RWPE1 (cell line): ENCODE results near the gene MAS1.

Source experiments
- CTCF ChIA-PET: fragments of 350-600 bp; sonication (Branson Sonifier 250); formaldehyde crosslinking; extraction: SDS; loops from one replicate; lab custom pipeline; 2021; lab: Yijun Ruan, JAX
- POLR2A ChIA-PET: fragments of 400-600 bp; formaldehyde crosslinking; extraction: SDS; loops from one replicate; lab custom pipeline; 2020; ENCODE audit warnings: antibody characterized with exemption; ENCODE audit not compliant: low non-redundant PET; lab: Yijun Ruan, JAX
- DNase-seq: peaks from one replicate; pipeline ENCODE4 v3.0.0; 2012; ENCODE audit warnings: low spot score
- H3K27ac ChIP-seq: fragments of 450-650 bp; 2 replicates; pipeline ENCODE4 v1.5.1; 2017
- CTCF ChIP-seq: fragments of 450-650 bp; conservative IDR thresholded peaks from 2 replicates; pipeline ENCODE4 v1.5.1; 2017; ENCODE audit warnings: low read depth, mild to moderate bottlenecking

MAS1 gene

GRCh38 chr6:159931112-159931511 is 40.3 kb downstream of the MAS1 start:
- no peak for TF ChIP-seq CTCF
- no peak overlapping the region for H3K27ac ChIP-seq
- no peak for DNase-seq
- ChIA-PET CTCF (no interaction called here), POLR2A (no interaction called here)

- CTCF ChIA-PET, result no interaction called here
These were observed 41.1 kb downstream of the MAS1 start for GRCh38 chr6:159931846-159932245.

GRCh38 chr6:159933077-159933476 is 42.3 kb downstream of the MAS1 start:
- ChIA-PET CTCF (interaction anchor here (0.7 kb wide), 1 partner anchor 279 kb away, joined by 3 read pairs; no protein-coding TSS in a partner anchor), POLR2A (no interaction called here)
- no peak for TF ChIP-seq CTCF
- no peak overlapping the region for H3K27ac ChIP-seq
- no peak for DNase-seq

More at GRCh38 chr6:159931846-159932245, 41.1 kb downstream of the MAS1 start:
- DNase-seq, result no peak
- H3K27ac ChIP-seq, result no peak overlapping the region
- POLR2A ChIA-PET, result no interaction called here
- TF ChIP-seq CTCF, result no peak

GRCh38 chr6:159934181-159934580 is 43.4 kb downstream of the MAS1 start:
- ChIA-PET CTCF (no interaction called here), POLR2A (no interaction called here)
- no peak for DNase-seq
- TF ChIP-seq CTCF, result no peak
- H3K27ac ChIP-seq, result no peak overlapping the region

- no peak for DNase-seq
- no peak overlapping the region for H3K27ac ChIP-seq
- CTCF ChIA-PET, result interaction anchor here (0.7 kb wide), 1 partner anchor 19 kb away, joined by 3 read pairs; no protein-coding TSS in a partner anchor
- POLR2A ChIA-PET, result no interaction called here
- no peak for TF ChIP-seq CTCF
These were observed 44.3 kb downstream of the MAS1 start for GRCh38 chr6:159935065-159935464.

- TF ChIP-seq CTCF, result no peak
- ChIA-PET POLR2A (no interaction called here), CTCF (interaction anchor here (0.7 kb wide), 1 partner anchor 20 kb away, joined by 3 read pairs; no protein-coding TSS in a partner anchor)
- no peak for DNase-seq
- H3K27ac ChIP-seq, result no peak overlapping the region
These were observed 44.8 kb downstream of the MAS1 start for GRCh38 chr6:159935633-159936032.
